ENCODE results near the gene FGG. TPM values are rescaled to one million over a fixed set of nuclear protein-coding genes. Genes with fewer than 3 reads are reported as not detected.

FGG gene
- total and polyA plus RNA-seq, 2 donors (not counting 3 experiments of a cell fraction or from before 2014, with no cell fraction given) = not detected

GRCh38 chr4:154585369-154586018 is 27.0 kb downstream of the FGG start:
- FAIRE-seq = no peak
- no peaks in the 10 kb centered on the region for H3K9me1 ChIP-seq (replicated peaks; ENCODE audit: control insufficient read depth, extremely low read depth, insufficient read depth, low read length)
- H3K27me3 ChIP-seq (ENCODE audit: control insufficient read depth in 2 of 2, insufficient read depth in 2 of 2, low read length in 2 of 2) = peaks cover 0 to 4% of the 10 kb centered on the region in 2 experiments
- no peak overlapping the region for H2AFZ ChIP-seq (ENCODE audit: low read depth, low read length)
- H3K36me3 ChIP-seq (ENCODE audit: control insufficient read depth in 2 of 2, extremely low read depth in 1 of 2, insufficient read depth in 2 of 2, low read length in 2 of 2) = no peaks in the 10 kb centered on the region
- BruUV-seq (replicated peaks) = no TSS peak
- H3K4me1 ChIP-seq (ENCODE audit: control insufficient read depth, extremely low read depth, insufficient read depth, low read length) = no peaks in the 10 kb centered on the region
- no peaks in the 10 kb centered on the region for H4K20me1 ChIP-seq (replicated peaks; ENCODE audit: control insufficient read depth, extremely low read depth, insufficient read depth, low read length)
- no peak overlapping the region for H3K9ac ChIP-seq (replicated peaks; ENCODE audit: extremely low read depth, insufficient read depth, low read length)
- no peaks in the 10 kb centered on the region for H3K9me3 ChIP-seq (replicated peaks; ENCODE audit: control insufficient read depth, insufficient read depth, low read length)
- intact Hi-C loops (cut with micrococcal nuclease) = no loop called here
- H3K27ac ChIP-seq (ENCODE audit: insufficient read depth, low read depth, low read length) = no peak overlapping the region
- dilution Hi-C loops (cut with MboI; ENCODE audit: extremely low pct_ligation_motif_present, low sequenced_read_pairs) = no loop called here
- no peak overlapping the region for H3K4me2 ChIP-seq (ENCODE audit: insufficient read depth, low read length)
- ChIA-PET POLR2A (no interaction called here), CTCF (interaction anchor here (1.0 kb wide), 2 partner anchors 15 to 33 kb away, joined by 3 read pairs; no protein-coding TSS in a partner anchor)
- H3K79me2 ChIP-seq (ENCODE audit: control insufficient read depth, insufficient read depth, low read length) = no peaks in the 10 kb centered on the region
- no peak for TF ChIP-seq EZH2 (IDR thresholded peaks at IDR 0.05; ENCODE audit: borderline replicate concordance, low read depth, low read length, severe bottlenecking)
- no peak for TF ChIP-seq MAX (IDR thresholded peaks at IDR 0.05; ENCODE audit: insufficient read depth, insufficient read length)
- TF ChIP-seq FOS (IDR thresholded peaks at IDR 0.05; ENCODE audit: borderline replicate concordance, insufficient read depth, low read length) = no peak
- no peak for TF ChIP-seq MYC (IDR thresholded peaks at IDR 0.05; ENCODE audit: low read depth, low read length)
- no peak for TF ChIP-seq POLR2A (IDR thresholded peaks at IDR 0.05; ENCODE audit: low read depth, low read length)
- TF ChIP-seq GATA2 (IDR thresholded peaks at IDR 0.05; ENCODE audit: insufficient read depth, insufficient read length, low read depth, low read length) = no peak
- TF ChIP-seq POLR2AphosphoS5 (IDR thresholded peaks at IDR 0.05; ENCODE audit: insufficient read depth, low read depth, low read length) = no peak
- TF ChIP-seq, protein P1, sequence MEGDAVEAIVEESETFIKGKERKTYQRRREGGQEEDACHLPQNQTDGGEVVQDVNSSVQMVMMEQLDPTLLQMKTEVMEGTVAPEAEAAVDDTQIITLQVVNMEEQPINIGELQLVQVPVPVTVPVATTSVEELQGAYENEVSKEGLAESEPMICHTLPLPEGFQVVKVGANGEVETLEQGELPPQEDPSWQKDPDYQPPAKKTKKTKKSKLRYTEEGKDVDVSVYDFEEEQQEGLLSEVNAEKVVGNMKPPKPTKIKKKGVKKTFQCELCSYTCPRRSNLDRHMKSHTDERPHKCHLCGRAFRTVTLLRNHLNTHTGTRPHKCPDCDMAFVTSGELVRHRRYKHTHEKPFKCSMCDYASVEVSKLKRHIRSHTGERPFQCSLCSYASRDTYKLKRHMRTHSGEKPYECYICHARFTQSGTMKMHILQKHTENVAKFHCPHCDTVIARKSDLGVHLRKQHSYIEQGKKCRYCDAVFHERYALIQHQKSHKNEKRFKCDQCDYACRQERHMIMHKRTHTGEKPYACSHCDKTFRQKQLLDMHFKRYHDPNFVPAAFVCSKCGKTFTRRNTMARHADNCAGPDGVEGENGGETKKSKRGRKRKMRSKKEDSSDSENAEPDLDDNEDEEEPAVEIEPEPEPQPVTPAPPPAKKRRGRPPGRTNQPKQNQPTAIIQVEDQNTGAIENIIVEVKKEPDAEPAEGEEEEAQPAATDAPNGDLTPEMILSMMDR (IDR thresholded peaks at IDR 0.05; ENCODE audit: extremely low read depth in 1 of 2, insufficient read depth in 1 of 2, low read depth in 1 of 2, low read length in 2 of 2) = no peak
- TF ChIP-seq JUN (IDR thresholded peaks at IDR 0.05; ENCODE audit: borderline replicate concordance, insufficient read depth, insufficient read length, low read depth) = no peak
- DNase-seq (ENCODE audit: low read depth, low spot score) = no peak
- no peak overlapping the region for H3K4me3 ChIP-seq (replicated peaks in 1 of 3; ENCODE audit: insufficient read depth in 1 of 3, low read depth in 1 of 3, low read length in 3 of 3)
